Measurements from ENCODE around the gene AGPAT3. TPM values are rescaled to one million over a fixed set of nuclear protein-coding genes. Genes with fewer than 3 reads are reported as not detected.

AGPAT3 gene
- total RNA-seq, 4 donors from 2014 or later = 63.5 to 225 (median 161) TPM

DNA sequence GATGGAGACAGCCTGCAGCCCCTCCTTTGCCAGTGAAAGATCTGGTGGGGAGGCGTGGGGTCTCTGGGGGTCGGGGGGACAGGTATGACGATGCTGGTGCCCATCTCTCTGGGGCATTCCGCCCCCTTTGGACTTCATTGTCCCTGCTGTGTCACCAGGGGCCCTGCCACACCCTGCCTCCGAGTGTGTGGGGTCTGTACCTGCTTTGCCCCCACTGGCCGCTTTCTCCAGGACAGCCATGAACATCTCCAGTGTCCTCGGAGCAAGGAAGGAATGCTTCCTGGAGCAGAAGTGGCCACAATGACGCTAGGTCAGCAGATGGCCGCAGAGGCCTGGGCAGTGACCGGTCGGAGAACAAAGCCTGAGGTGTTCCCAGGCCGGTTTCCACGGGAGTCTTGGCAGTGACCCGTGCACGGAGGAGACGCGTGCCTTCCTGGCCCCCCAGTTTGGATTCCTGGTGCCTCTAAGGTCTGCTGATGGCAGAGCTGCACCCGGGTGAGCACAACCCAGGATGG is 128.5 kb downstream of the AGPAT3 start:
- no peaks in the 10 kb centered on the region for H3K9me3 ChIP-seq
- H3K36me3 ChIP-seq = no peaks in the 10 kb centered on the region
- no peak overlapping the region for H3K27ac ChIP-seq
- DNase-seq = peak in 1 of 3 donors; percentile 28
- no peaks in the 10 kb centered on the region for H3K27me3 ChIP-seq
- H3K4me3 ChIP-seq = no peak overlapping the region
- no peak for TF ChIP-seq POLR2A (IDR thresholded peaks at IDR 0.05)
- no peaks in the 10 kb centered on the region for H3K4me1 ChIP-seq

DNA sequence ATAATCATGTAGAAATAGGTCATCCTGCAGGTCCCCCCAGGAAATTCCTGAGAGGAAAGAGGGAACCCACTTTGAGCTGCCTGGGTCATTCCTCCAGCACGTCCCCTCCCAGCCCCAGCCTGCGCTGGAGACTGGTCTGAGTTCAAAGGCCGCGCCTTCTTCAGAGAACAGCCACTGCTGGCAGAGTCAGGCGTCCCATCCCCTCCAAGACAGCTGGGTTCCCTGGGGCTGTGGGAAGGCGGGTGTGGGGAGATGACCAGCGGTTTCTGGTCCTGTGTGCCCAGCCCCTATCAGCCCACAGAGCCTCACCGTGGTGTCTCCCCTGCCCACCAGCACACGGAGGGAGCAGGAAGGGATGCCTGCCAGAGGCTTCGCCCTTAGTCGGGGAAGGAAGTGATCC is 129.1 kb downstream of the AGPAT3 start:
- no peak for TF ChIP-seq POLR2A (IDR thresholded peaks at IDR 0.05)
- TF ChIP-seq, protein P1, sequence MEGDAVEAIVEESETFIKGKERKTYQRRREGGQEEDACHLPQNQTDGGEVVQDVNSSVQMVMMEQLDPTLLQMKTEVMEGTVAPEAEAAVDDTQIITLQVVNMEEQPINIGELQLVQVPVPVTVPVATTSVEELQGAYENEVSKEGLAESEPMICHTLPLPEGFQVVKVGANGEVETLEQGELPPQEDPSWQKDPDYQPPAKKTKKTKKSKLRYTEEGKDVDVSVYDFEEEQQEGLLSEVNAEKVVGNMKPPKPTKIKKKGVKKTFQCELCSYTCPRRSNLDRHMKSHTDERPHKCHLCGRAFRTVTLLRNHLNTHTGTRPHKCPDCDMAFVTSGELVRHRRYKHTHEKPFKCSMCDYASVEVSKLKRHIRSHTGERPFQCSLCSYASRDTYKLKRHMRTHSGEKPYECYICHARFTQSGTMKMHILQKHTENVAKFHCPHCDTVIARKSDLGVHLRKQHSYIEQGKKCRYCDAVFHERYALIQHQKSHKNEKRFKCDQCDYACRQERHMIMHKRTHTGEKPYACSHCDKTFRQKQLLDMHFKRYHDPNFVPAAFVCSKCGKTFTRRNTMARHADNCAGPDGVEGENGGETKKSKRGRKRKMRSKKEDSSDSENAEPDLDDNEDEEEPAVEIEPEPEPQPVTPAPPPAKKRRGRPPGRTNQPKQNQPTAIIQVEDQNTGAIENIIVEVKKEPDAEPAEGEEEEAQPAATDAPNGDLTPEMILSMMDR (IDR thresholded peaks at IDR 0.05) = no peak
- H3K9me3 ChIP-seq = no peaks in the 10 kb centered on the region
- no peak overlapping the region for H3K4me3 ChIP-seq
- no peaks in the 10 kb centered on the region for H3K36me3 ChIP-seq
- DNase-seq = no peak
- no peak overlapping the region for H3K27ac ChIP-seq
- no peaks in the 10 kb centered on the region for H3K4me1 ChIP-seq
- H3K27me3 ChIP-seq = no peaks in the 10 kb centered on the region

DNA sequence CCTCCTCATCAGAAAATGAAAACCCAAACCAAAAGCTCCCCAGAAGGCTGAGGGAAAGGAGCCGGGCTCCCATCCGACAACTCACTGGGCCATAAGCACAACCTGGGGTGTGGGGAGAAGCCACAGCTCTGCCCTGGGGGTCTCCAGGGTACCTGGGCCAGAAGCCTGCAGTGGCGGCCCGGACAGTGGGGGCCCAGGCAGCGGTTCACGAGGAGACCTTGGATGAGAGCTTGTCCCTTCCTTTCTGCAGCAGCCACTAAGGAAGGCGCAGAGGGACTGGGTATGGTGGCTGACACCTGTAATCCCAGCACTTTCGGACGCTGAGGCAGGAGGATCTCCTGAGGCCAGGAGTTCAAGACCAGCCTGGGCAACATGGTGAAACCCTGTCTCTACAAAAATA is 129.6 kb downstream of the AGPAT3 start:
- H3K9me3 ChIP-seq = no peaks in the 10 kb centered on the region
- H3K27me3 ChIP-seq = no peaks in the 10 kb centered on the region
- TF ChIP-seq POLR2A (IDR thresholded peaks at IDR 0.05) = no peak
- TF ChIP-seq, protein P1 (IDR thresholded peaks at IDR 0.05) = no peak
- H3K4me1 ChIP-seq = no peaks in the 10 kb centered on the region
- H3K36me3 ChIP-seq = no peaks in the 10 kb centered on the region
- H3K4me3 ChIP-seq = no peak overlapping the region
- DNase-seq = no peak
- H3K27ac ChIP-seq = no peak overlapping the region

DNA sequence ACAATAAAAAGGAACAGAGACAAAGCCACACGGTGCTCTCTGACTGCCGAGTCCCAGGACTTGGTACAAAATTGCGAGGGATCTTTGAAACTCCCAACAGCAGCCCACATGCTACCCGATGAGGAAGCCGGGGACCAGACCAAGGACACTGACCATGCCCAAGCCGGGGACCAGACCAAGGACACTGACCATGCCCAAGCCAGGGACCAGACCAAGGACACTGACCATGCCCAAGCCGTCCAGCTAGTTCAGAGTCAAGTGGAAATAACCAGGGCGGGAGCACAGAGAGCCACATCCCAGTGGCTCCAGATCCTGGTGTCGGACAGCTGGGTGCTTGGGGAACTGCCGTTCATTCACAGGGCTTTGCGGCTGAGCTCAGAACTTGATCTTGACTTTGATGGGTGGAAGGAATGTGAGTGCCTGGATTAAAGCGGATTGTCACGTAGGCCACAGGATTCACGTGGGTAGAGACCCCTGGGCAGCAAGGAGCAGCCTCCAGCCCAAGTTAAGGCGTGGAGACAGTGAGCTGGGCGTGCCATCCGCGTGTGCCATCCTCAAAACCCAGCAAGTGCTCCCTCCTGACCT is 130.6 kb downstream of the AGPAT3 start:
- H3K4me3 ChIP-seq = no peak overlapping the region
- H3K4me1 ChIP-seq = no peaks in the 10 kb centered on the region

DNA sequence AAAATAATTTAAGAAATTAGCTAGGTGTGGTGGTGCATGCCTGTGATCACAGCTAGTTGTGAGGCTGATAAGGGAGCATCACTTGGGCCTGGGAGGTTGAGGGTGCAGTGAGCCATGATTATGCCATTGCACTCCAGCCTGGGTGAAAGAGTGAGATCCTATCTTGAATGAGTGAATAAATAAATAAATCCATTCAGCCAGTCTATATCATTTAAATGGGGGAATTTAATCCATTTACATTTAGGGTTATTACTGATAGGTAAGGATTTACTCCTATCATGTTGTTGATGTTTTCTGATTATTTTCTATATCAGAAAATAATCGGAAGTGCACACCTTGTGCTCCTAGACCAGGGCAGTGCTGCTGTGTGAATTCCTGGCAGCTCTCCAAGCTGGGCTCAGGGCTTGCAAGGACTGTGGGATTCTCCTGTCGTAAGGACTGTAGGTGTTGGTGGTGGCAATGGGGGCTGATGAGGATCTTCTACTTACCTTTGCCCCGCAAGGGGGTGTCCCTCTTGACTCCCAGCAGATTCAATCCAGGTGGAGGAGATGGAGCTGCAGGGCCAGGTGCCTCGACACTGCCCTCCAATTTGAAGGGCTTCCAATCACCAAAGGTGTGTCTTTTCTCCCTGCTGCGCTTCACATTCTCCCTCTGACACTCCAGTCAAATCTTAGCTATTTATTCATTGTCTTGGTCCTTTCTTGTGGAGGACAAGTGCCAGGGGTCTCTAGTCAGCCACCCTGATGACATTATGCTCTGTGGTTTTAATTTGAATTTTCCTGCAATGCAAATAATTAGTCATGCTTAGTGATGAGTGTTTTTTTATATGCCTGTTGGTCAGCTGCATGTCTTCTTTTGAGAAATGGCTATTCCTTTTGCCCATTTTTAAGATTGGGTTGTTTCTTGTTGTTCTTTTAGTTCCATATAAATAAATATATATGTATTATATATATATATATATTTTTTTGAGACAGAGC is 133.0 kb downstream of the AGPAT3 start:
- Histone ChIP-seq H3K9me3 (no peaks in the 10 kb centered on the region), H3K4me1 (no peaks in the 10 kb centered on the region), H3K27ac (no peak overlapping the region), H3K27me3 (no peaks in the 10 kb centered on the region), H3K36me3 (no peaks in the 10 kb centered on the region), H3K4me3 (no peak overlapping the region)
- DNase-seq = no peak
- TF ChIP-seq, protein P1 (IDR thresholded peaks at IDR 0.05) = no peak
- TF ChIP-seq POLR2A (IDR thresholded peaks at IDR 0.05) = no peak

More for the DNA sequence above, 130.6 kb downstream of the AGPAT3 start:
- no peaks in the 10 kb centered on the region for H3K27me3 ChIP-seq
- DNase-seq = peak in 1 of 3 donors; percentile 8
- no peak overlapping the region for H3K27ac ChIP-seq
- H3K36me3 ChIP-seq = no peaks in the 10 kb centered on the region
- TF ChIP-seq POLR2A (IDR thresholded peaks at IDR 0.05) = no peak
- TF ChIP-seq, protein P1 (IDR thresholded peaks at IDR 0.05) = no peak
- H3K9me3 ChIP-seq = no peaks in the 10 kb centered on the region

DNA sequence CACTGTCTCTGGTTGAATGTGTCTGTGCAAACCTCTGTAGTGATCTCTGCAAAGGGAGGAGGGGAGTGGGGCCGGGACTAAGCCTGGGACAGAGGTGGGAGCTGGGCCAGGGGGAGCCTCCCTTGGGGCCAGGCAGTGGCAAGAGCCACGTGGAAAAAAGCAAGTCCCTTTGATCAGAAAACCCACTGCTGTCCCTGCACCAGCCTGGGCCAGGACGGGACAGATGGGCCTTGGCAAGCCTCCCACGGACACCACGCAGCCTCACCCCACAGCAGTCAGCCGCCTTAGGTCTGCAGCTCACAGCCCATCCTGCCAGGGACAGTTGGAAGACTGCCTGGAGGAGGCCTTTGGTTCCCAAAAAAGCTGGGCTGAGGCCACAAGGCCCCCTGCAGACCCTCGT is 135.3 kb downstream of the AGPAT3 start:
- Histone ChIP-seq H3K4me3 (no peak overlapping the region), H3K36me3 (no peaks in the 10 kb centered on the region), H3K27me3 (no peaks in the 10 kb centered on the region), H3K4me1 (no peaks in the 10 kb centered on the region), H3K27ac (no peak overlapping the region), H3K9me3 (no peaks in the 10 kb centered on the region)
- peak in 1 of 3 donors; percentile 19 for DNase-seq
- TF ChIP-seq, protein P1 (IDR thresholded peaks at IDR 0.05) = no peak
- TF ChIP-seq POLR2A (IDR thresholded peaks at IDR 0.05) = no peak
